Keratinocyte (primary cell): ENCODE measurements around the gene ZC3H14.

Experiments
- EZH2 ChIP-seq: IDR thresholded peaks from one replicate; pipeline ENCODE4 v1.6.1; 2012; ENCODE audit warnings: inconsistent platforms, mild to moderate bottlenecking, low read length, moderate library complexity
- TF ChIP-seq, protein P1 (sequence below), 3 experiments: IDR thresholded peaks in 1 of 3; conservative IDR thresholded peaks in 1 of 3; optimal IDR thresholded peaks in 1 of 3; 2 replicates in 2 of 3; 3 replicates in 1 of 3; pipeline versions ENCODE3 to v1.5.1; 2011; ENCODE audit warnings: low read length in 3 of 3, mild to moderate bottlenecking in 3 of 3, moderate library complexity in 2 of 3, control low read depth in 1 of 3, inconsistent platforms in 1 of 3; ENCODE audit not compliant: insufficient read depth in 2 of 3; ENCODE audit errors: extremely low read depth in 1 of 3

GRCh38 chr14:88611878-88612277 lies 49.0 kb downstream of the ZC3H14 start:
- no peak for TF ChIP-seq EZH2
- TF ChIP-seq, protein P1, sequence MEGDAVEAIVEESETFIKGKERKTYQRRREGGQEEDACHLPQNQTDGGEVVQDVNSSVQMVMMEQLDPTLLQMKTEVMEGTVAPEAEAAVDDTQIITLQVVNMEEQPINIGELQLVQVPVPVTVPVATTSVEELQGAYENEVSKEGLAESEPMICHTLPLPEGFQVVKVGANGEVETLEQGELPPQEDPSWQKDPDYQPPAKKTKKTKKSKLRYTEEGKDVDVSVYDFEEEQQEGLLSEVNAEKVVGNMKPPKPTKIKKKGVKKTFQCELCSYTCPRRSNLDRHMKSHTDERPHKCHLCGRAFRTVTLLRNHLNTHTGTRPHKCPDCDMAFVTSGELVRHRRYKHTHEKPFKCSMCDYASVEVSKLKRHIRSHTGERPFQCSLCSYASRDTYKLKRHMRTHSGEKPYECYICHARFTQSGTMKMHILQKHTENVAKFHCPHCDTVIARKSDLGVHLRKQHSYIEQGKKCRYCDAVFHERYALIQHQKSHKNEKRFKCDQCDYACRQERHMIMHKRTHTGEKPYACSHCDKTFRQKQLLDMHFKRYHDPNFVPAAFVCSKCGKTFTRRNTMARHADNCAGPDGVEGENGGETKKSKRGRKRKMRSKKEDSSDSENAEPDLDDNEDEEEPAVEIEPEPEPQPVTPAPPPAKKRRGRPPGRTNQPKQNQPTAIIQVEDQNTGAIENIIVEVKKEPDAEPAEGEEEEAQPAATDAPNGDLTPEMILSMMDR (optimal IDR thresholded peaks at IDR 0.05 in 1 of 3, IDR thresholded peaks at IDR 0.05 in 1 of 3, conservative IDR thresholded peaks at IDR 0.05 in 1 of 3; ENCODE audit: extremely low read depth in 1 of 3, insufficient read depth in 2 of 3, low read length in 3 of 3) = no peak
